ENCODE results near the gene KNDC1.

The KNDC1 gene

DNA sequence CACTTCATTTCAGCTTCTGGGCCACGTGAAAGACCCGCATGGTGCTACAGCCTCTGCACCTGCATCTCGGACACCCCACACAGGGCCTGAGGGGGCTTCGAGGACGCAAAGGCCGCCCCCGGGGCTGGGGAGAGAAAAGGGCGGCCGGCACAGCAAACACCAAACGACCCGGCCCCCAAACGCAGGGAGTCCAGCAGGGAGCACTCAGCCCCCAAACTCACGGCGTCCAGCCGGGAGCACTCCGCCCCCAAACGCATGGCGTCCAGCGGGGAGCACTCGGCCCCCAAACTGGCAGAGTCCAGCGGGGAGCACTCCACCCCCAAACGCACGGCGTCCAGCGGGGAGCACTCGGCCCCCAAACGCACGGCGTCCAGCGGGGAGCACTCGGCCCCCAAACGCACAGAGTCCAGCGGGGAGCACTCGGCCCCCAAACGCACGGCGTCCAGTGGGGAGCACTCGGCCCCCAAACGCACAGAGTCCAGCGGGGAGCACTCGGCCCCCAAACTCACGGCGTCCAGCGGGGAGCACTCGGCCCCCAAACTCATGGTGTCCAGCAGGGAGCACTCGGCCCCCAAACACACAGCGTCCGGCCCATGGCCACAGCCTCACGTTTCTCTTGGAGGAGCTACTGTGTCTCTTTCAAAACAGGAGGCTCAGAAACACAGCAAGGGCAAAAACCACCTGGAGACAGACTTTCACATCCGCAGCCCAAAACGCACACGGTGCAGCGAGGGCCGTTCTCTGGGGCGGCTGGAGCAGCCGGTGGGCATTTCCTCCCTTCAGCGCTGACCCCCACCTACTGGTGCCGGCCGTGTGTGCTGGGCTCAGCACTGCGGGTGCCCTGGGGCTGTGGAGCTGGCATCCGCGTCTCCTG, 43.0 kb downstream of the KNDC1 start:
- no peak for DNase-seq

GRCh38 chr10:133203652-133204195, 43.7 kb downstream of the KNDC1 start:
- no peak for DNase-seq

DNA sequence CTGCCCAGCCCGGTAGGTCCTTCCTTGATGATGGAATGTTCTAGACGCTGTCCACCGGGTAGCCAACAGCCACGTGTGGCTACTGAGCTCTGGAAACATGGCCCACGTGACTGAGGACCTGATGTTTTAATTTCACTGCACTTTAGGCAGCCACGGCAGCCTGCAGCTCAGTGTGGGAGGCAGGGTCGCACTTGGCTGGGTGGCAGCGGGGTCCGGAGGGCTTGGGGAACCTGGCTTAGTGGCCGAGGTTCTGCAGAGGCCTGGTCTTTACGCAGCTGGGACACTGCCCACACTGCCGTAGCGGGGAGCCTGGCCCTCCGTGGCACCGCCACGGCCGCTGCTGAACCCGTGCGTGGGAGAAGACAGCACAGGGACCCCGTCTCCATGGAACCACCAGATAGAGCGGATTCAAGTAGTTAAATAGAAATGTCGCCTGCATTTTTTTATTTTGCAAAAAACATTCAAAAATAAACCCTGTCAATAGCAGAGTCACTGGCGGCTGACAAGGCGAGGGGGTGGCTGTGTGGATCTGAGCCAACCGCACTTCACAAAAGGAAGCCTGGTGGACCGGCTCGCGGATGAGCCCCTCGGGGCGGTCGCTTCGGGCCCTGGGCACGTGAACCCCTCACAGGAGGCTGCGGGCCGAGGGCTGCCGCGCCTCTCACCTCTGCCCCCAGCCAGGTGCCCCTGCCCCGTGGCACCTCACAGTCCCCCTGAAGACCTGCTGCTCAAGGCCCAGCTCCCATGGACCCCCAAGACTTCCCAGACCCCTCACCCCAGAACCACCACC, 44.4 kb downstream of the KNDC1 start:
- peak in 13 of 56 donors; percentile 6 to 67 (median 30) for DNase-seq

DNA sequence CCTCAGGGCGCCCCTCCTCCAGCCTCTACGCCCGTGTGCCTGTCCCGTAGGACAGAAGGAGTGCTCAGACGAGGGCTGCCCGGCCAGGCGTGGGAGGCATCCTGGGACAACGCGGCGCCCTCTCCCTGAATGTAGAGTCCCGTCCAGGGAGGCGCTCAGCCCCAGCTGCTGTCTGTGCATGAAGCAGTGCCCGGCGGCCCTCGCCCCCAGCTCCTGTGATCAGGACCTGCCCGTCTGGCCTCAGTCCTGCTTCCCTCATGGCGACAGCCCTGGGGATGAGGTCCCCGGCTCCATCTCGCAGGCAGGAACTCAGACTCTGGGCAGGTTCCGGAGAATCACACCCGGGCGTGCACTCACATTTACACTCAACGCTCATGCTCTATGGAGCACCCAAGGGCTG, 45.1 kb downstream of the KNDC1 start:
- no peak for DNase-seq

- DNase-seq: no peak
These were observed 46.5 kb downstream of the KNDC1 start for GRCh38 chr10:133206356-133207040.

- DNase-seq: no peak
These were observed 47.1 kb downstream of the KNDC1 start for GRCh38 chr10:133207041-133207600.

GRCh38 chr10:133207627-133208026, 47.6 kb downstream of the KNDC1 start:
- DNase-seq: no peak

GRCh38 chr10:133208466-133208865, 48.4 kb downstream of the KNDC1 start:
- no peak for DNase-seq

DNA sequence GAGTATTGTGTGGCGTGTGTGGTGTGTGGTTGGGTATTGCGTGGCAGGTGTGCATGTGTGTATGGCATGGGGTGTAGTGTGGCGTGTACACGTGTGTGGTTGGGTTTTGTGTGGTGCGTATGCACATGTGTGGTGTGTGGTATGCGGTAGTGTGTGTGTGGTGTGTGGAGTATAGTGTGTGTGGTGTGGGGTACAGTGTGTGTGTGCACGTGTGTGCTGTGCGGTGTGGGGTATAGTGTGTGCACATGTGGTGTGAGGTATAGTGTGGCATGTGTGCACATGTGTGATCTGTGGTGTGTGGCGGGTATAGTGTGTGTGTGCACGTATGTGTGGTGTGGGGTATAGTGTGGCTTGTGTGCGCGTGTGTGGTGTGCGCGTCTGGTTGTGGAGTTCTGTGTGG, 49.1 kb downstream of the KNDC1 start:
- DNase-seq: no peak

- no peak for DNase-seq
These were observed 49.6 kb downstream of the KNDC1 start for GRCh38 chr10:133209641-133210040.

DNA sequence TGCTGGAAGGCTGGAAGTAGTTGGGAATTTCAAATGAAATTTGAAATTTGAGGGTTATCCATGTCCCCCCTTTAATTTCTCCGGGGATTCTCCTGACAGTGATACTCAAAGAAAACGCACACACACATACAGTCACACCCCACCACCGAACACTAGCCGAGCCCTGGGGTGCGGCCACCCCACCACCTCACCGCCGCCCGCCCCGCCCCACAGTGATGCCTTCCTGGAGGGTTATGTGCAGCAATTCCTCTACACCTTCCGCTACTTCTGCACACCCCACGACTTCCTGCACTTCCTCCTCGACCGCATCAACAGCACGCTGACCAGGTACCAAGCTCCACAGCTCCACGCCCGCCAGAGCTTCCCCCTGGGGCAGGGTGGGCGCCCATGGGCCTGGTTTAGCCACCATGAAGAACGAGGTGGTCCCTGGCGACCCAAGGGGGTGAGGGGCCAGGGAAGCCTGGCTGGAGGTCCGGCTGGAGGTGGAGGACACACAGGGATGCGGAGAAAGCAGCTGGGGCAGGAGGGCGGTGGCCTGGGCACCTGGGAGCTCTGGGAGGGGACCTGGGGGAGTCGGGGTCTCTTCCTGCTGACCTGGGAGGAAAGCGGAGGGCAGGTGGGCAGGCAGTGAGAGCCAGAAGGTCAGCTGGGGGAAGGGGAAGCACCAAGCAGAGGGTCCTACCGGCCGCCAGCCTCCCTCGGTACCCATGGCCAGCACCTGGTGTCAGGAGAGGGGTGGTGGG, 50.5 kb downstream of the KNDC1 start:
- no peak for DNase-seq

DNA sequence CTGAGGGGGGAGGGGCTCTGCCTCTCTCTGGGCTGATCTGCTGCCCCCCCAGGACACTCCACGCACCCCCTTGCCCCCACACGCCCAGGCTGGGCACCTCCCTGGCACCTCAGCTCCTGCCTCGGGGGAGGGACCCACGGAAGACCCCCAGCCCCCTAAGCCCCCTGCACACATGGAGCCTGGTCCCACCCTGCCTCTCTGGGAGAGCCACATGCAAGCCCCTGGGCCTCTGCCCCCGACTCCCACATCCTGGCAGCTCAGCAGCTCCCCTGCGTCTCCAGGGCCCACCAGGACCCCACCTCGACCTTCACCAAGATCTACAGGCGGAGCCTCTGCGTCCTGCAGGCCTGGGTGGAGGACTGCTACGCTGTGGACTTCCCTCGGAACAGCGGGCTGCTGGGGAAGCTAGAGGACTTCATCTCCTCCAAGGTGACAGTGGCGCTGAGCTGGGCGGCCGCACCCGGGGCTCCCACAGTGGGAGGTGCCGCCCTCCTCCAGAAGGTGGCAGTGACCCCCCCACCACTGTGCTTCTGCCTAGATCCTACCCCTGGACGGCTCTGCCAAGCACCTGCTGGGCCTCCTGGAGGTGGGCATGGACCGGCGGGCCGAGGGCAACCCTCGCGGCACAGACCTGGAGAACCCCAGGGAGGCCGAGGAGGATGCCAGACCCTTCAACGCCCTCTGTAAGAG, 51.3 kb downstream of the KNDC1 start:
- no peak for DNase-seq

- no peak for DNase-seq
These were observed 52.2 kb downstream of the KNDC1 start for GRCh38 chr10:133211959-133212852.

DNA sequence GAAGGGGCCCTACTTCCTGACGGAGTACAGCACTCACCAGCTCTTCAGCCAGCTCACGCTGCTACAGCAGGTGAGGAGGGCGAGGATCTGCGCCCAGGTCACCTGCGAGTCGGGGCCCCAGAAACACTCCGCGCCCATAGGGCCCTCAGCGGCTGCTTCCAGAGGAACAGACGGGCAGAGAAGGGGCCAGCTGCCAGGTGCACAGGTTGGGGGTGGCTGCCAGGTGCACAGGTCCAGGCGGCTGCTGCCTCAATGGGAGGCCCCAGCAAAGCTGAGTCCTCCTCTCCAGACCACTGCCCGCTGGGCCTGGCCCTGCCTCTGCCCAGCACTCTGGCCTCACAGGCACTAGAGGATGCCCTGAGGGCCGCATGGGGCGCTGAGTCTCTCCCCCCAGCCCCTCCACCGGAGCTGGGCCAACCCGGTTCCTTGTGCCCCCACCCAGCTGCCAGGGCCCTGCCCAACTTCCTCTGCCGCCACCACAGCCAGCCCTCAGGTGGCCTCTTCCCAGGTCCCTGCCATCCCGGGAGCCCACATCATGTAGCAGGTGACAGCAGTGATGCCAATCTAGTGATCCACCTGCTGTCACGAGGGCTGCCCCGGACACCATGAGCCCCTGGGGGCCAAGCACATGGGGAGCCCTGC, 53.0 kb downstream of the KNDC1 start:
- no peak for DNase-seq

- DNase-seq: no peak
These were observed 53.8 kb downstream of the KNDC1 start for GRCh38 chr10:133213641-133214467.

DNA sequence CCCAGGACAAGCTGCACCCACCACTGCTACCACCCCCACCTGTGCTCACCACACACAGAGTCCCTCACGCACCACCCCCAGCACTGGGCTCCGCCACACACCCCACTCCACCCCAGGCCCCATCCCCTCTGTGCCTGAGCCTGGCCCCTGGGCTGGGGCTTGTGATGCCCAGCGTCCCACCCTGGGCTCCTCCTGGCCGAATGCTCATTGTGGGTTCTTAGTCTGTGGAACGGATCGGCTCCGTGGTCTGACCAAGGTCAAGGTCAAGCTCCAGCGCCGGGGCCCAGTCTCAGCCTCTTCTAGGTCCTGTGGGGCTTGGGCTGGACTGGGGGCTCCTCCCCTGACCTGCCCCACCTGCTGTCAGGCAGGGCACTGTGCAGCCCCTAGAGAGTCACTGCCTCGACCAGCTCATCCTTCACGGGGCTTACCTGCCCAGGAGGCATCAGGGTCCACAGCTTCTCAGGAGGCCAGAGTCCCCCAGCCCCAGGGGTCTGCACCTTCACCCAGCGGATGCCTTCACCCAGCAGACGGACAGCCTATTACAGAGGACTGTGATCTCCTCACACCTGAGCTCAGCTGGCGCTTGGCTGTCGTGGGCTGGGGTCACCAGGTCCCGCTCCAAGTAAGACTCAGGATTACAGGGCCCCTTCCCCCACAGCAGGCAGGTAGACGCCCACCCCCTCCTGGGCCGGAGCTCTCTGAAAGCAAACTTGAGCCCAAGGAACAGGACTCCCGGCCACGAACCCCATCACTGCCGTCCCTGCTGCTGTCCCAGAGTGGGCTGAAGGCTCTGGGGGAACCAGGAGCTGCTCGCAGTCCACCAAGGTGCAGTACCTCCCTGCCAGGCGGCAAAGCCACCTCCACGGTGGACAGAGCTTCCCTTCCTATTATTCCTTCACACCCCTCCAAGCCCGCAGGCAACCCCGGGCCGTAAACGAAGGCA, 54.7 kb downstream of the KNDC1 start:
- DNase-seq: no peak
